HG03097 (cell line): ENCODE measurements around the gene EZR.
"Not testable (repeated sequence)": the region's sequence is repeated elsewhere in the genome, so short reads cannot be mapped to it uniquely, and the experiment has no call there.

Experiments
- ATAC-seq: cut with Tn5 transposase; IDR thresholded peaks from one replicate; pipeline ENCODE4 v1.9.1; 2021; ENCODE audit not compliant: unreplicated experiment, low FRiP score

Gene EZR

GRCh38 chr6:158843751-158844683 is 24.8 kb upstream of the EZR start:
- no peak for ATAC-seq

GRCh38 chr6:158841358-158841757 is 22.2 kb upstream of the EZR start:
- no peak for ATAC-seq

- ATAC-seq: no peak
Observed at GRCh38 chr6:158840465-158840864, 21.3 kb upstream of the EZR start.

GRCh38 chr6:158839796-158840195 is 20.6 kb upstream of the EZR start:
- no peak for ATAC-seq

GRCh38 chr6:158838790-158839189 is 19.6 kb upstream of the EZR start:
- ATAC-seq: not testable (repeated sequence)

- no peak for ATAC-seq
Observed at GRCh38 chr6:158837684-158838625, 18.8 kb upstream of the EZR start.

- ATAC-seq: no peak
Observed at GRCh38 chr6:158836625-158837311, 17.6 kb upstream of the EZR start.

- ATAC-seq: no peak
Observed at GRCh38 chr6:158835616-158836221, 16.6 kb upstream of the EZR start.

- no peak for ATAC-seq
Observed at GRCh38 chr6:158834675-158835385, 15.7 kb upstream of the EZR start.

- ATAC-seq: not testable (repeated sequence)
Observed at GRCh38 chr6:158832807-158833206, 13.6 kb upstream of the EZR start.

- no peak for ATAC-seq
Observed at GRCh38 chr6:158832026-158832425, 12.9 kb upstream of the EZR start.

GRCh38 chr6:158831571-158831970 is 12.4 kb upstream of the EZR start:
- no peak for ATAC-seq

GRCh38 chr6:158830736-158831135 is 11.6 kb upstream of the EZR start:
- ATAC-seq: no peak

- ATAC-seq: no peak
Observed at GRCh38 chr6:158828807-158829206, 9.6 kb upstream of the EZR start.

- no peak for ATAC-seq
Observed at GRCh38 chr6:158826819-158827501, 7.8 kb upstream of the EZR start.

- no peak for ATAC-seq
Observed at GRCh38 chr6:158825951-158826306, 6.8 kb upstream of the EZR start.

- ATAC-seq: no peak
Observed at GRCh38 chr6:158825038-158825950, 6.1 kb upstream of the EZR start.

- ATAC-seq: not testable (repeated sequence)
Observed at GRCh38 chr6:158823616-158824015, 4.4 kb upstream of the EZR start.
